IPS-18c (cell line): ENCODE data around the gene ASXL1.

Experiments
- H3K4me3 ChIP-seq: 2 replicates; pipeline ENCODE4 v1.7.0; 2013; ENCODE audit warnings: low read depth, mild to moderate bottlenecking, low read length, moderate library complexity; ENCODE audit not compliant: insufficient read depth
- H3K9me3 ChIP-seq: one replicate; pipeline ENCODE4 v1.6.1; 2013; ENCODE audit warnings: mild to moderate bottlenecking, low read length, moderate library complexity; ENCODE audit not compliant: control insufficient read depth, insufficient read depth

Gene ASXL1

GRCh38 chr20:32452776-32453466 is 94.8 kb downstream of the ASXL1 start:
- H3K9me3 ChIP-seq, result no peaks in the 10 kb centered on the region
- no peak overlapping the region for H3K4me3 ChIP-seq

GRCh38 chr20:32453467-32454163 is 95.5 kb downstream of the ASXL1 start:
- Histone ChIP-seq H3K9me3 (peaks cover under 1% of the 10 kb centered on the region), H3K4me3 (no peak overlapping the region)

- H3K9me3 ChIP-seq, result peaks cover 3% of the 10 kb centered on the region
These were observed 96.3 kb downstream of the ASXL1 start for GRCh38 chr20:32454164-32455145.

GRCh38 chr20:32455171-32455900 is 97.2 kb downstream of the ASXL1 start:
- no peak overlapping the region for H3K4me3 ChIP-seq
- H3K9me3 ChIP-seq, result peaks cover 3% of the 10 kb centered on the region

More at GRCh38 chr20:32454164-32455145, 96.3 kb downstream of the ASXL1 start:
- no peak overlapping the region for H3K4me3 ChIP-seq

GRCh38 chr20:32455901-32456701 is 98.0 kb downstream of the ASXL1 start:
- H3K9me3 ChIP-seq, result peaks cover 3% of the 10 kb centered on the region
- H3K4me3 ChIP-seq, result no peak overlapping the region

- peak overlapping the region; percentile 60 for H3K4me3 ChIP-seq
- H3K9me3 ChIP-seq, result peaks cover 3% of the 10 kb centered on the region
These were observed 98.8 kb downstream of the ASXL1 start for GRCh38 chr20:32456869-32457478.

- peak overlapping the region; percentile 60 for H3K4me3 ChIP-seq
- H3K9me3 ChIP-seq, result peaks cover 3% of the 10 kb centered on the region
These were observed 99.4 kb downstream of the ASXL1 start for GRCh38 chr20:32457479-32457986.

- Histone ChIP-seq H3K9me3 (peaks cover 3% of the 10 kb centered on the region), H3K4me3 (peak overlapping the region; percentile 60)
These were observed 100.1 kb downstream of the ASXL1 start for GRCh38 chr20:32458061-32458836.

- Histone ChIP-seq H3K9me3 (peaks cover 3% of the 10 kb centered on the region), H3K4me3 (no peak overlapping the region)
These were observed 100.7 kb downstream of the ASXL1 start for GRCh38 chr20:32458837-32459220.

GRCh38 chr20:32460231-32460630 is 102.1 kb downstream of the ASXL1 start:
- peaks cover 3% of the 10 kb centered on the region for H3K9me3 ChIP-seq
- no peak overlapping the region for H3K4me3 ChIP-seq

GRCh38 chr20:32460683-32461320 is 102.7 kb downstream of the ASXL1 start:
- Histone ChIP-seq H3K9me3 (peaks cover 3% of the 10 kb centered on the region), H3K4me3 (no peak overlapping the region)

- H3K4me3 ChIP-seq, result no peak overlapping the region
- H3K9me3 ChIP-seq, result peaks cover 3% of the 10 kb centered on the region
These were observed 103.9 kb downstream of the ASXL1 start for GRCh38 chr20:32461836-32462600.

- Histone ChIP-seq H3K9me3 (peaks cover 3% of the 10 kb centered on the region), H3K4me3 (no peak overlapping the region)
These were observed 104.9 kb downstream of the ASXL1 start for GRCh38 chr20:32462900-32463641.
